Cardiac muscle cell (in vitro differentiated cells and primary cell): ENCODE data around the gene TLR3. TPM values are rescaled to one million over a fixed set of nuclear protein-coding genes. Genes with fewer than 3 reads are reported as not detected.

ENCODE experiments used
- DNase-seq, 2 donors: peaks; one replicate each; pipeline versions ENCODE4 v3.0.0 to v3.0.0-alpha.2; 2010 to 2017; ENCODE audit warnings: low read depth in 1 of 2, low spot score in 1 of 2
- H3K27ac ChIP-seq: fragments of 200-600 bp; sonication (generic); 2 replicates; pipeline ENCODE4 v1.5.1; 2016
- H3K27me3 ChIP-seq: fragments of 200-600 bp; sonication (generic); 2 replicates; pipeline ENCODE4 v1.6.0; 2016; ENCODE audit warnings: control low read depth
- H3K36me3 ChIP-seq: fragments of 200-600 bp; sonication (generic); 2 replicates; pipeline ENCODE4 v1.5.1; 2016; ENCODE audit warnings: control low read depth
- H3K4me1 ChIP-seq: fragments of 200-600 bp; sonication (generic); 2 replicates; pipeline ENCODE4 v1.8.1; 2017; ENCODE audit warnings: low read depth, mild to moderate bottlenecking, mixed run types
- H3K4me3 ChIP-seq: fragments of 200-600 bp; sonication (generic); 2 replicates; pipeline ENCODE4 v1.5.1; 2016; ENCODE audit warnings: mild to moderate bottlenecking
- H3K9me3 ChIP-seq: fragments of 200-600 bp; sonication (generic); 2 replicates; pipeline ENCODE4 v1.5.1; 2017; ENCODE audit warnings: low read depth, mild to moderate bottlenecking, control low read depth
- polyA plus RNA-seq: library from polyadenylated mRNA; unstranded; fragments of >200 nt; fragmentation: Nextera tagmentation; extraction: Ambion mirVana; gene quantifications from 2 replicates; pipeline ENCODE4 v1.2.1, GENCODE V29; 2016
- total RNA-seq: library from RNA; depleted of rRNA; stranded (reverse); fragments of >200 nt; gene quantifications from 2 replicates; pipeline ENCODE4 v1.2.3, GENCODE V29; 2016
- TF ChIP-seq, protein P1 (sequence below): IDR thresholded peaks from 2 replicates; pipeline ENCODE4 v1.5.1; 2012; ENCODE audit warnings: low read depth, mild to moderate bottlenecking, low read length

Gene TLR3
- total and polyA plus RNA-seq, 2 experiments from 2014 or later: not detected

DNA sequence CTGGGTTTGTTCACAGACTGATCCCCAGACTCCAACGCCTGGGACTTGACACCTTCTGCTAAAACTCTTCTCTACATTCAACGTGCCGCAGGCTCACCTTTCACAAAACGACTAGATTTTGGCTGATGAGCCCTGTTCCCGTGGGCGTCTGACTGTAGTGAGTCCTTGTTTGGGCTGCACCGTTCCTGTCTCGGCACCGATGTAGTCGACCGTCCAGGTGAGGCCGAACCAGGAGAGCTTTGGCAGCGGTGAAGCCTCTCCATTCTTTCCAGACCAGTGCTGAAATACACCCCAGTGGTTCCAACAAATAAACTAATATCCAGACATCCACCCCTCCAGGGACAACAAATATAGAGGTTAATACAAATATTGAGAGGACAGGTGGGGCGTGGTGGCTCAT, 45.0 kb upstream of the TLR3 start:
- Histone ChIP-seq H3K4me1 (peaks cover 8% of the 10 kb centered on the region), H3K27ac (no peak overlapping the region), H3K4me3 (no peak overlapping the region), H3K9me3 (no peaks in the 10 kb centered on the region), H3K27me3 (no peaks in the 10 kb centered on the region), H3K36me3 (no peaks in the 10 kb centered on the region)
- DNase-seq: no peak
- TF ChIP-seq, protein P1, sequence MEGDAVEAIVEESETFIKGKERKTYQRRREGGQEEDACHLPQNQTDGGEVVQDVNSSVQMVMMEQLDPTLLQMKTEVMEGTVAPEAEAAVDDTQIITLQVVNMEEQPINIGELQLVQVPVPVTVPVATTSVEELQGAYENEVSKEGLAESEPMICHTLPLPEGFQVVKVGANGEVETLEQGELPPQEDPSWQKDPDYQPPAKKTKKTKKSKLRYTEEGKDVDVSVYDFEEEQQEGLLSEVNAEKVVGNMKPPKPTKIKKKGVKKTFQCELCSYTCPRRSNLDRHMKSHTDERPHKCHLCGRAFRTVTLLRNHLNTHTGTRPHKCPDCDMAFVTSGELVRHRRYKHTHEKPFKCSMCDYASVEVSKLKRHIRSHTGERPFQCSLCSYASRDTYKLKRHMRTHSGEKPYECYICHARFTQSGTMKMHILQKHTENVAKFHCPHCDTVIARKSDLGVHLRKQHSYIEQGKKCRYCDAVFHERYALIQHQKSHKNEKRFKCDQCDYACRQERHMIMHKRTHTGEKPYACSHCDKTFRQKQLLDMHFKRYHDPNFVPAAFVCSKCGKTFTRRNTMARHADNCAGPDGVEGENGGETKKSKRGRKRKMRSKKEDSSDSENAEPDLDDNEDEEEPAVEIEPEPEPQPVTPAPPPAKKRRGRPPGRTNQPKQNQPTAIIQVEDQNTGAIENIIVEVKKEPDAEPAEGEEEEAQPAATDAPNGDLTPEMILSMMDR: no peak

DNA sequence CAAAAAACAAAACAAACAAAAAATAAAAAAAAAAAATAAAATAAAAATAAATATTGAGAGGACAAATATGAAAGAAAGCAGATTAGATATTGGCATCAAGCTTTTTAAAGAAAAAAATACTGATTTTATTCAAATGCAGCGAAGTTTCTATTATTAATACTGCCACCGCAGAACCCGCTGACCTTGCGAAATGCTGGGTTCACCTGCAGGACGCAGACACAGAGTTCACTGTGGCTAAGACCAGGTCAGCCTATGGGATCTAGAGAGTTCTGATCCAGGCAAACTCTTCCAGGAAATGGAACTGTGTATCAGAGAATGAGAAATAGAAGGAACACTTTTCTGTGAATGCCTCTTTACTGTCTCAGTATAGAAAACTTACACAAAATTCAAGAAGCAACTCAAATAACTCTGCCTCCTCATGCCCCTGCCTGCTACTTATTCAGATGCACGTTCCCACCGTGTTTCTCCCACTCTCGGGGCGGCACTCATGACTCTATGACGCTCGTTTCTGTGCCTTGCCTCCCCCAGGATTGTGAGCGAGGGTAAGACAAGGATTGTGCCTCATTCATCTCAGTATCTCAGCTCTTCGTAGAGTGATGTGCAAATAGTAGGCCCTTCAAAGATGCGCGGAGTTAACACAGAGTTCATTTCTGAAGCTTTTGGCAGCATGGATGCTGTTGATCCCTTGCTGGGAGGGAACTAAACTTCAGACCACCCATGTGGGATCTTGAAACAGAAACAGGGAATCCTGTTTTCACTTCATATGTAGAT, 44.1 kb upstream of the TLR3 start:
- Histone ChIP-seq H3K9me3 (no peaks in the 10 kb centered on the region), H3K27ac (no peak overlapping the region), H3K4me3 (no peak overlapping the region), H3K4me1 (peaks cover 11% of the 10 kb centered on the region), H3K27me3 (no peaks in the 10 kb centered on the region), H3K36me3 (no peaks in the 10 kb centered on the region)
- TF ChIP-seq, protein P1: no peak
- no peak for DNase-seq

DNA sequence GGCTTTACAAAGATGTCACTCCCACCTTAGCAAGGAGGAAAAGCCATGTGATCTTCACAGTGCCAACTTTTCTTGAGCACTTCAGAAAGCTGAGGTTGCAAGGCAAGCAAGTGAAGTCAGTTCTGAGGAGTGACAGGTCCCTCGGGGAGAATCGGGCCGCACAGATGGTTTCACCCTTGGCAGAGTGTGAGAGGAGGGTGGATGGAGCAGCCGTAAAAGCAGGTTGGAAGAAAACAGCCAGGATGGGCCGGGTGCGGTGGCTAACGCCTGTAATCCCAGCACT, 43.6 kb upstream of the TLR3 start:
- H3K27me3 ChIP-seq: no peaks in the 10 kb centered on the region
- no peaks in the 10 kb centered on the region for H3K9me3 ChIP-seq
- no peaks in the 10 kb centered on the region for H3K36me3 ChIP-seq
- H3K4me3 ChIP-seq: no peak overlapping the region
- no peak for DNase-seq
- H3K4me1 ChIP-seq: peaks cover 16% of the 10 kb centered on the region
- H3K27ac ChIP-seq: no peak overlapping the region
- TF ChIP-seq, protein P1: no peak

DNA sequence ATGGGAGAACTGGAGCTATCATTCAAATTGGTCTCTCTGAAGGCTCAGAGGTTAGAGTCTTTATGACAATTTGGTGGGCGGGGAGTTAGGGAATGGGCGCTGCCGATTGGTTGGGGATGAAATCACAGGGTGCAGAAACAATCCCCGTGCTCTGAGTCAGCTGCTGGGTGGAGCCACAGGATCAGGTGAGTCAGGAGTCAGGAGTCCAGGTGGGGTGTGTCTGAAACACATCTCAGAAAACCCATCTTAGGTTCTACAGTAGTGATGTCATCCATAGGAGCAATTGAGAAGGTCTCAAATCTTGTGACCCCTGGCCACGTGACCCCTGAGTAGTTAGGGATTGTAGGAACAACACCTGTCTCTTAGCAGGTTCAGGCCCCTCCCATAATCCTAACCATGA, 41.6 kb upstream of the TLR3 start:
- no peaks in the 10 kb centered on the region for H3K9me3 ChIP-seq
- no peaks in the 10 kb centered on the region for H3K27me3 ChIP-seq
- peaks cover 10% of the 10 kb centered on the region for H3K4me1 ChIP-seq
- no peak for DNase-seq
- TF ChIP-seq, protein P1: no peak
- no peaks in the 10 kb centered on the region for H3K36me3 ChIP-seq
- H3K27ac ChIP-seq: no peak overlapping the region
- H3K4me3 ChIP-seq: no peak overlapping the region

DNA sequence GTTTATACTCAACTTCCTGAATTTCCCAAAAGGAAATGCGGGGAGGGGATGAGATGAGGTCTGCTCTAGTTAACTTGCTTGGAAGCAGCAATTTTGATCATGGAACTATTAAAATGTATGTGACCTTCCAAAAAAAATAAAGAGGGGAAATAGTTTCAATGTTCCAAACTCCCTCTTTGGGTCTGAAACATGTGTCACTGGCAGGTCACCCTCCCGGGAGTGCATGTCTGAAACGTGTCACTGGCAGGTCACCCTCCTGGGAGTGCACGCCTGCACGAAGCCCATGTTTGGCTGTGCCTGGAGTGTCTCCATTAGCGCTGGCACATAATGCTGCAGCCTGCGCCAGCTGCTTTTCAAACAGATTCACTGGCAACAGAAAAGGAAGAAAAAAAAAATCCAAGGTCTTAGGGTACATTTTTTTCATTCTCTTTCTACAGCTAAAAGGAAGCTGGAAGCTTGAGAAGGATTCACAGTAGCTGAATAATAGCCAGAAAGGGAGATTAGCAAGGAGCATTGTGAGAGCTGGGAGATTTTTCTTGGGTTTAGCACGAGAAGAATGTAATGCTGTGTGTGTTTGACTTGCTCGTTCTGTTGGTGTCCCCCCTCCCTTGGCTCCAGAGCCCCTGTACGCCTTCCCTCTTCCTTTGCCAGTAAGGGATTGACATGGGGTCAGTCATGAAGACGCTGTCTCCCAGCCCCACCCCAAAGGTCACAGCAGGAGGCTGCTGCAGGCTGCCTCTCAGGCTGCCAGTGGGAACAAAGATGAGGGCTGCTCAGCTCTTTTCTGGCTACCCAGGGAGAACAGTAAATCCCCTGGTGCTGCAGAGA, 39.2 kb upstream of the TLR3 start:
- Histone ChIP-seq H3K4me1 (peaks cover 10% of the 10 kb centered on the region), H3K9me3 (no peaks in the 10 kb centered on the region), H3K36me3 (no peaks in the 10 kb centered on the region), H3K4me3 (no peak overlapping the region), H3K27ac (no peak overlapping the region), H3K27me3 (no peaks in the 10 kb centered on the region)
- TF ChIP-seq, protein P1: no peak
- DNase-seq: peak in 1 of 2 donors; percentile 86
